ENCODE data around the gene CEP112.

DNA sequence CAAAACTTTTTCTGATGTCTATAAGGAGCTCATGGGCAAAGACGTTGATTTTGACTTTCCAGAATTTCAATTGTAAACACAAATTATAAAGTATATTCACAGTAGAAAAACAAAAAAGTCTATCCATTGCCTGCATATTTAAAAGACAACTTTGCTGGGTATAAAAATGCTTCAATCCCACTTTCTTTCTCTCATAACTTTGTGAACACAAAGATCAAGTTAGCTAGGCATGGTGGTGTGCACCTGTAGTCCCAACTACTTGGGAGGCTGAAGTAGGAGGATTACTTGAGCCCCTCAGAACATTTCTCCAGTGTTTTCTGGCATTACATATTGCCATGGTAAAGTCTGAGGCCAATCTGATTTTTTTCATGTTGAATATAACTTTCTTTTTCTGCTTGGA lies 547.4 kb downstream of the CEP112 start:
- TF ChIP-seq, protein P1, sequence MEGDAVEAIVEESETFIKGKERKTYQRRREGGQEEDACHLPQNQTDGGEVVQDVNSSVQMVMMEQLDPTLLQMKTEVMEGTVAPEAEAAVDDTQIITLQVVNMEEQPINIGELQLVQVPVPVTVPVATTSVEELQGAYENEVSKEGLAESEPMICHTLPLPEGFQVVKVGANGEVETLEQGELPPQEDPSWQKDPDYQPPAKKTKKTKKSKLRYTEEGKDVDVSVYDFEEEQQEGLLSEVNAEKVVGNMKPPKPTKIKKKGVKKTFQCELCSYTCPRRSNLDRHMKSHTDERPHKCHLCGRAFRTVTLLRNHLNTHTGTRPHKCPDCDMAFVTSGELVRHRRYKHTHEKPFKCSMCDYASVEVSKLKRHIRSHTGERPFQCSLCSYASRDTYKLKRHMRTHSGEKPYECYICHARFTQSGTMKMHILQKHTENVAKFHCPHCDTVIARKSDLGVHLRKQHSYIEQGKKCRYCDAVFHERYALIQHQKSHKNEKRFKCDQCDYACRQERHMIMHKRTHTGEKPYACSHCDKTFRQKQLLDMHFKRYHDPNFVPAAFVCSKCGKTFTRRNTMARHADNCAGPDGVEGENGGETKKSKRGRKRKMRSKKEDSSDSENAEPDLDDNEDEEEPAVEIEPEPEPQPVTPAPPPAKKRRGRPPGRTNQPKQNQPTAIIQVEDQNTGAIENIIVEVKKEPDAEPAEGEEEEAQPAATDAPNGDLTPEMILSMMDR (IDR thresholded peaks at IDR 0.05) = no peak
- TF ChIP-seq POLR2AphosphoS5 (IDR thresholded peaks at IDR 0.05; ENCODE audit: insufficient read depth in 1 of 2, low read depth in 1 of 2) (no peak), POLR2A (IDR thresholded peaks at IDR 0.05) (no peak)

All from vagina (tissue), 2 donors.